MCF 10A (cell line): ENCODE results near the gene MACROH2A2. TPM values are rescaled to one million over a fixed set of nuclear protein-coding genes. Genes with fewer than 3 reads are reported as not detected.

ENCODE experiments used
- BruUV-seq: library from RNA; stranded (reverse); fragments of 400-500 nt; replicated peaks from 2 replicates; lab custom pipeline; 2021; lab: Mats Ljungman, UMichigan
- CTCF ChIA-PET: fragments of 300-600 bp; sonication (Branson Sonifier 250); formaldehyde crosslinking; extraction: SDS; loops from one replicate; lab custom pipeline; 2021; ENCODE audit warnings: antibody characterized with exemption, inconsistent platforms; lab: Yijun Ruan, JAX
- POLR2A ChIA-PET: fragments of 300-600, 350-650 bp; sonication (Branson Sonifier 250); formaldehyde crosslinking; extraction: SDS; loops from one replicate; lab custom pipeline; 2020; ENCODE audit warnings: antibody characterized with exemption, inconsistent platforms; lab: Yijun Ruan, JAX
- DNase-seq: peaks from one replicate; pipeline ENCODE4 v3.0.0-alpha.2; 2018; ENCODE audit not compliant: unreplicated experiment
- H3K27ac Mint-ChIP-seq: one replicate; pipeline ENCODE4 v1.8.0; 2022; ENCODE audit warnings: mild to moderate bottlenecking, low read depth, mixed read lengths; ENCODE audit not compliant: unreplicated experiment
- H3K27me3 Mint-ChIP-seq: one replicate; pipeline ENCODE4 v1.8.0; 2022; ENCODE audit warnings: mixed read lengths; ENCODE audit not compliant: insufficient read depth, unreplicated experiment
- H3K36me3 Mint-ChIP-seq: one replicate; pipeline ENCODE4 v1.8.0; 2022; ENCODE audit warnings: mild to moderate bottlenecking, moderate library complexity, mixed read lengths; ENCODE audit not compliant: insufficient read depth, unreplicated experiment
- H3K4me1 Mint-ChIP-seq: one replicate; pipeline ENCODE4 v1.8.0; 2022; ENCODE audit warnings: mixed read lengths; ENCODE audit not compliant: insufficient read depth, unreplicated experiment
- H3K4me3 Mint-ChIP-seq: one replicate; pipeline ENCODE4 v1.8.0; 2022; ENCODE audit warnings: mild to moderate bottlenecking, moderate library complexity, mixed read lengths; ENCODE audit not compliant: unreplicated experiment
- H3K9me3 Mint-ChIP-seq: one replicate; pipeline ENCODE4 v1.8.0; 2022; ENCODE audit warnings: mixed read lengths; ENCODE audit not compliant: unreplicated experiment
- intact Hi-C: fragments of 100-400 bp; cut with micrococcal nuclease; formaldehyde crosslinking; loops from 2 replicates; pipeline ENCODE4 v1.14.1; 2022
- total RNA-seq: library from RNA; stranded (reverse); gene quantifications from 2 replicates; pipeline ENCODE4 v1.2.3, GENCODE V29; 2022
- TF ChIP-seq, protein P1 (sequence below): fragments of 200-600 bp; IDR thresholded peaks from one replicate; pipeline ENCODE4 v1.8.0; 2022; ENCODE audit warnings: antibody characterized with exemption, mild to moderate bottlenecking; ENCODE audit not compliant: unreplicated experiment

MACROH2A2 gene
- total RNA-seq, 1 experiment from 2014 or later = 17.6 TPM

DNA sequence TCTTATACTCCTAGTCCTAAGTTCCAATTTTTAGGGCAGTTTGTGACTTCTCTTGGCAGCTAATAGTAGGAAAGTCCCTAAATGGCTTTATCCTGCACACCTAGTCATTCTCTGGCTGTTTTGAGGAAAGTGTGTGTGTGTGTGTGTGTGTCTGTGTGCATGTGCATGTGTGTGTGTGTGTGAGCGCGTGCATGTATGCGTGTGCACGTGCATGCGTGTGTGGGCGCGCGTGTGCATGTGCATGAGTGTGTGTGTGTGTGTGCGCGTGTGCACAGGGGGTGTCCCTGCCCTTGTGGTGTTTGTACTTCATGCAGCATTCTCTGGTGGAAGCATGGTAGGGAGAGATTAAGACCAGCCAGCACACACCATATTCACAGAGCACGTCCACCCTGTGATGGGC, 18.2 kb downstream of the MACROH2A2 start:
- POLR2A ChIA-PET = no interaction called here
- Mint-ChIP-seq H3K27me3 (no peaks in the 10 kb centered on the region), H3K4me3 (no peak overlapping the region), H3K36me3 (peaks cover 8% of the 10 kb centered on the region), H3K9me3 (no peaks in the 10 kb centered on the region), H3K4me1 (no peaks in the 10 kb centered on the region), H3K27ac (no peak overlapping the region)
- TF ChIP-seq, protein P1, sequence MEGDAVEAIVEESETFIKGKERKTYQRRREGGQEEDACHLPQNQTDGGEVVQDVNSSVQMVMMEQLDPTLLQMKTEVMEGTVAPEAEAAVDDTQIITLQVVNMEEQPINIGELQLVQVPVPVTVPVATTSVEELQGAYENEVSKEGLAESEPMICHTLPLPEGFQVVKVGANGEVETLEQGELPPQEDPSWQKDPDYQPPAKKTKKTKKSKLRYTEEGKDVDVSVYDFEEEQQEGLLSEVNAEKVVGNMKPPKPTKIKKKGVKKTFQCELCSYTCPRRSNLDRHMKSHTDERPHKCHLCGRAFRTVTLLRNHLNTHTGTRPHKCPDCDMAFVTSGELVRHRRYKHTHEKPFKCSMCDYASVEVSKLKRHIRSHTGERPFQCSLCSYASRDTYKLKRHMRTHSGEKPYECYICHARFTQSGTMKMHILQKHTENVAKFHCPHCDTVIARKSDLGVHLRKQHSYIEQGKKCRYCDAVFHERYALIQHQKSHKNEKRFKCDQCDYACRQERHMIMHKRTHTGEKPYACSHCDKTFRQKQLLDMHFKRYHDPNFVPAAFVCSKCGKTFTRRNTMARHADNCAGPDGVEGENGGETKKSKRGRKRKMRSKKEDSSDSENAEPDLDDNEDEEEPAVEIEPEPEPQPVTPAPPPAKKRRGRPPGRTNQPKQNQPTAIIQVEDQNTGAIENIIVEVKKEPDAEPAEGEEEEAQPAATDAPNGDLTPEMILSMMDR = no peak
- CTCF ChIA-PET = interaction anchor here (0.9 kb wide), 1 partner anchor 255 kb away, joined by 3 read pairs; no protein-coding TSS in a partner anchor
- DNase-seq = no peak
- intact Hi-C loops = no loop called here
- no TSS peak for BruUV-seq

DNA sequence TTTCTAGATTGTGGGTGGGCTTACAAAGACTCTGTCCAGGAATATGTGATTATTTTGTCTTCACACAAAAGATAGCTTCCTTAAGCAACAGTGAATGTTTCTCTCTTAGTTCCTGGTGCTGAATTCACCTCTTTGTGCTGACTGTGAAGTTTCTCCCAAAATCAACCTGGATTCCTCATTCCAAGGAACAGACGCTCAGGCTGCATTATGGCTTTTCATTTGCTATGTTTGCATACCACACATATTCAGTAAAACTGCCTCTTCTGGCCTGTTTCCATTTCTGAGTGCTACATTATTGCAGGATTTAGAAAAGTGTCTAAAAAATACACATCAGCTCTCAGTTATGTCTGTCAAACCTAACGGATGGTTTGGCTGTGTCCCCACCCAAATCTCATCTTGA, 21.5 kb downstream of the MACROH2A2 start:
- no peak for DNase-seq
- Mint-ChIP-seq H3K27me3 (no peaks in the 10 kb centered on the region), H3K27ac (no peak overlapping the region), H3K4me3 (no peak overlapping the region), H3K9me3 (no peaks in the 10 kb centered on the region), H3K36me3 (no peaks in the 10 kb centered on the region), H3K4me1 (peaks cover 11% of the 10 kb centered on the region)
- CTCF ChIA-PET = interaction anchor here (0.5 to 1.5 kb wide), 2 partner anchors 42 to 116 kb away, joined by 3 to 4 read pairs; no protein-coding TSS in a partner anchor
- POLR2A ChIA-PET = no interaction called here
- intact Hi-C loops = no loop called here
- no TSS peak for BruUV-seq
- TF ChIP-seq, protein P1 = no peak

DNA sequence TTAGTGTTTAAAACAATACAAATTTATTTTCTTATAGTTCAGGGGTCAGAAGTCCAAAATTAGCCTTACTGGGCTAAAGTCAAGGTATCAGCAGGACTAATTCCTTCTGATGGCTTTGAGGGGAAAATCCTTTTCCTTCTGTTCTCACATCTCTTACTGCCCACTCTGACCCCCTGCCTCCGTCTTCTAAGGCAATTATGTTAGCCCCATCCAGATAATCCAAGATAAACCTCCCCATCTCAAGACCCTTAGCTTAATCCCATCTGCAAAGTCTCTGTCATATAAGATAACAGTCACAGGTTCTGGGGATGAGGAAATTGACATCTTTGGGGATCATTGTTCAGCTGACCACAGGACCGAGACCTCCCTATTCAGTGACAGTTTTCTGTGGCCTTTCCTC, 22.3 kb downstream of the MACROH2A2 start:
- H3K27me3 Mint-ChIP-seq = no peaks in the 10 kb centered on the region
- no peak overlapping the region for H3K4me3 Mint-ChIP-seq
- BruUV-seq = no TSS peak
- ChIA-PET CTCF (interaction anchor here (0.6 to 1.4 kb wide), 2 partner anchors 41 to 358 kb away, joined by 3 to 4 read pairs; no protein-coding TSS in a partner anchor), POLR2A (no interaction called here)
- H3K36me3 Mint-ChIP-seq = peaks cover 2% of the 10 kb centered on the region
- TF ChIP-seq, protein P1 = no peak
- H3K27ac Mint-ChIP-seq = no peak overlapping the region
- H3K4me1 Mint-ChIP-seq = peaks cover 11% of the 10 kb centered on the region
- no peaks in the 10 kb centered on the region for H3K9me3 Mint-ChIP-seq
- intact Hi-C loops = no loop called here
- DNase-seq = no peak

DNA sequence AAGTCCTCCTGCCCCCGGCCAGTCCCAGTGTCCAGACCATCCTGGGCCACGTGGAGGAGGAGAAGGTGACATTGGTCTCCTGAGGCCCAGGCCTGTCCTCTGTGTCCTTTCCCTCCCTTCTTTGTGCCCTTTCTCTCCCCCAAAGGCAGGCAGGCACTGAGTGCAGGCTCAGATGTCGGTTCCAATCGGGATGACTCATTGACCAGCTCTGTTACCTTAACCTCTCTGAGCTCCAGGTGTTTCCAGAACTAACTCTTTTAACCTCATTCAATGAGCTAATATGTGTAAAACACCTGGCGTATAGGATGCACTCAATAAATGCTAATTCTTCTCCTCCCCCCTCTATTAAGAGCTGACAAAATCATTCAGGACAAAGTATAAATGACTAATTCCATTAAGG, 25.7 kb downstream of the MACROH2A2 start:
- Mint-ChIP-seq H3K9me3 (no peaks in the 10 kb centered on the region), H3K27ac (no peak overlapping the region), H3K4me1 (peaks cover 11% of the 10 kb centered on the region), H3K27me3 (no peaks in the 10 kb centered on the region), H3K4me3 (no peak overlapping the region), H3K36me3 (peaks cover 7% of the 10 kb centered on the region)
- ChIA-PET POLR2A (no interaction called here), CTCF (interaction anchor here (1.0 to 1.4 kb wide), 2 partner anchors 38 to 68 kb away, joined by 3 read pairs; partner anchors contain the start of gene TYSND1)
- intact Hi-C loops = no loop called here
- no TSS peak for BruUV-seq
- peak; percentile 22 for DNase-seq
- TF ChIP-seq, protein P1 = no peak
